ENCODE results near the gene FAM53B.
A peak's percentile ranks its signal among the peaks of the same experiment; 100 is the strongest.
"Not testable (repeated sequence)": the region's sequence is repeated elsewhere in the genome, so short reads cannot be mapped to it uniquely, and the experiment has no call there.

Gene FAM53B, protein sequence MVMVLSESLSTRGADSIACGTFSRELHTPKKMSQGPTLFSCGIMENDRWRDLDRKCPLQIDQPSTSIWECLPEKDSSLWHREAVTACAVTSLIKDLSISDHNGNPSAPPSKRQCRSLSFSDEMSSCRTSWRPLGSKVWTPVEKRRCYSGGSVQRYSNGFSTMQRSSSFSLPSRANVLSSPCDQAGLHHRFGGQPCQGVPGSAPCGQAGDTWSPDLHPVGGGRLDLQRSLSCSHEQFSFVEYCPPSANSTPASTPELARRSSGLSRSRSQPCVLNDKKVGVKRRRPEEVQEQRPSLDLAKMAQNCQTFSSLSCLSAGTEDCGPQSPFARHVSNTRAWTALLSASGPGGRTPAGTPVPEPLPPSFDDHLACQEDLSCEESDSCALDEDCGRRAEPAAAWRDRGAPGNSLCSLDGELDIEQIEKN

GRCh38 chr10:124744102-124745050 lies at the start of gene FAM53B:
TSS of gene FAM53B (minus strand) at chr10:124744378. CDS start at chr10:124706713, 37,665 bp downstream.
- DNase-seq, result peak; percentile 78

DNA sequence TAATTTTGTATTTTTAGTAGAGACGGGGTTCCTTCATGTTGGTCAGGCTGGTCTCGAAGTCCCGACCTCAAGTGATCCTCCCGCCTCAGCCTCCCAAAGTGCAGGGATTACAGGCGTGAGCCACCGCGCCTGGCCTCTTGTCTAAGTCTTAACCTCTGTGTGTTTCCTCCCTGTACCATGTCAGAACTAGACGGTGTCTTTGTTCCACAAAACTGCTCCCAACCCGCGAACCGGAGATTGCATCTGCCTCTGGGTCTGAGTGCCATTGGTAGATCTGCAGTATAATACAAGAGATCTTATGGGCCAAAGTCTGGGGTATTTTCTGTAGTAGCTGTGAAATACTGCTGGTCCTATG lies 48.8 kb upstream of the FAM53B start:
- no peak for DNase-seq

GRCh38 chr10:124791547-124792348 lies 47.6 kb upstream of the FAM53B start, which contains the start of gene EEF1AKMT2:
TSS of gene EEF1AKMT2 (minus strand) at chr10:124791887. CDS start at chr10:124791833, 54 bp downstream.
- DNase-seq, result peak; percentile 73

GRCh38 chr10:124782900-124783299 lies 38.7 kb upstream of the FAM53B start:
- not testable (repeated sequence) for DNase-seq

- no peak for DNase-seq
Observed at GRCh38 chr10:124768791-124769190, 24.6 kb upstream of the FAM53B start.

GRCh38 chr10:124765256-124765655 lies 21.1 kb upstream of the FAM53B start:
- no peak for DNase-seq

GRCh38 chr10:124763267-124763666 lies 19.1 kb upstream of the FAM53B start:
- no peak for DNase-seq

DNA sequence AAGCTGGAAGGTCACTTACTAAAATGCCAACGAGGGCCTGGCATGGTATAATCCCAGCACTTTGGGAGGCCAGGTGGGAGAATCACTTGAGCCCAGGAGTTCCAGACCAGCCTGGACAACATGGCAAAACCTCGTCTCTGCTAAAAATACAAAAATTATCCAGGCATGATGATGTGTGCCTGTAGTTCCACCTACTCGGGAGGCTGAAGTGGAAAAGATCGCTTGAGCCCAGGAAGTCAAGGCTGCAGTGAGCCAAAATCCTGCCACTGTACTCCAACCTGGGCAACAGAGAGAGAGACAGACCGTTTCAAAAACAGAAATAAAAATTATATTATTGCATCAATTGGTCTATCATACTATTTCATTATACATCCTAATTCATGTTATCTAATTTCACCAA lies 18.1 kb upstream of the FAM53B start:
- DNase-seq, result no peak

DNA sequence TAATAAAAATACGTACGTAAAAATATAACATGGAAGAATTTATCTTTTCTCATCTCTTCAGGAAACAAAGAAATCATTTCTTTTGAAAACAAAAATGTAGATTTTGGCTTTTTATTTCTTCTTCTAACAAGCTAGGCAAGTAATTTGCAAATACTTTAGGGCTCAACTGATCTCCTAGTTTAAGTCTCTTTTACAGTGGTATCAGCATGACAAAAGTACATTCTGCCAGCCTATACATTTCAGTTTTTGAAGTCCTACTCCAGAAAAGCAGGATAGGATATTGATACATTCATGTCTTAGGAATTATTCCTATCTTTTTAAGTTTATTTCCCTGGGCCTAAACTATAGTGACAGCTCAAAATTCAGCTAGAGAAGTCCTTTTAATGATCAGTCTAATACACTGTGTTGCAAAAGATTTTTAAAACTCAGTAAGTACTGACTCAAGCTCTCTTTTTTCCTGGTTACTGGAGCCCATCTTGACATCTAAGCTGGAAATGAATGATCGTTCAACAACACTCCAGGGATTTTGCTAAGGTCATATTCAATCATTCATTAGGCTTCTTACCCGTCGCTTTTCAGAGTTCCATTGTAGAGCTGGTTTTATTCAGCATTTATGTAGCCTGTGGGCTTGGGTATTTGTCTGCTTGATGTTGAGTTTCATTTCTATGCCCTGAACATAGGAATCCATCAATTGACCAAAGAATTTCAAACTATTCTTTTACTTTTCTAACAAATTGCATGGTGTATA lies 12.2 kb upstream of the FAM53B start:
- DNase-seq, result no peak

GRCh38 chr10:124755581-124755980 lies 11.4 kb upstream of the FAM53B start:
- DNase-seq, result no peak

DNA sequence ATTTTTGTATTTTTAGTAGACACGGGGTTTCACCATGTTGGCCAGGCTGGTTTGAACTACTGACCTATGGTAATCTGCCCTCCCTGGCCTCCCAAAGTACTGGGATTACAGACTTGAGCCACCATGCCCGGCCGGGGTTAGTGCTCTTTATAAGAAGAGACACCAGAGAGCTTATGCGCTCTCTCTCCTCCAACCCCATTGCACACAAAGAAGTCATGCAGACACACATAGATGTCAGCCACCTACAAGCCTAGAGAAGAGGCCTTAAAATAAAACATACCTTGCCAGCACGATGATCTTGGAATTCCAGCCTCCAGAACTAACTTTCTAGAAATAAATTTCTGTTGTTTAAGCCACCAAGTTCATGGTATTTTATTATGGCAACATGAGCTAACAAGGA lies 10.0 kb upstream of the FAM53B start:
- DNase-seq, result no peak

DNA sequence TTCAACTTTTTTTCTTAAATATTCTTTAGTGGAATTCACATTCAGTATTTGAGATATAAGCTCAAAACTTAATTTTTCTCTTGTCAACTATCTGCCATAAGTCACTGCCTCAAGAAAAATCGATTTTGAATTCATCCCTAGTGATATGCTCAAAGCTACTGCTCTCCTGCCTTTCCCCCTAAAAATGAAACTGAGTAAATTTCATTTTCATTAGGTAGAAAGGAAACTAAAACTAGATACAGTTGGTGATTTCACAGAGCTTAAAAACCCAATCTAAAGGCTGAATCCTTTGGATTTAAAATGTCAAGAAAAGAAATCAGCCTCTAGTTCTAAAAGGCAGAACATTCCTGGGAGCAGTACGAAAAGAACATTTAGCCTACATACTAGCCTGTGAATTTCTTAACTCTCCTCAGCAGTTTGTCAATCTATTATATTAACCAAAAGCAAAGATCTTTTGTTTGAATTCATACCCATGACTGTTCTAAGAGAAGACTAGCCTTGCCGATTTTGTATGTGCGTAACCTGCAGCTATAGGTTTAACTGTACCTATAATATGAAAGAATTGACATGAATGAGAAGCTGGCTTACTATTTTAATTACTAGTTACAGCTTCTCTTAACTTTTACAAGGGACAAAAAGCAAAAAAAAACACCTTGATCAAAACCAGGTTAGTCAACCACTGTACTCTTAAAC lies 4.9 kb upstream of the FAM53B start:
- DNase-seq, result no peak

DNA sequence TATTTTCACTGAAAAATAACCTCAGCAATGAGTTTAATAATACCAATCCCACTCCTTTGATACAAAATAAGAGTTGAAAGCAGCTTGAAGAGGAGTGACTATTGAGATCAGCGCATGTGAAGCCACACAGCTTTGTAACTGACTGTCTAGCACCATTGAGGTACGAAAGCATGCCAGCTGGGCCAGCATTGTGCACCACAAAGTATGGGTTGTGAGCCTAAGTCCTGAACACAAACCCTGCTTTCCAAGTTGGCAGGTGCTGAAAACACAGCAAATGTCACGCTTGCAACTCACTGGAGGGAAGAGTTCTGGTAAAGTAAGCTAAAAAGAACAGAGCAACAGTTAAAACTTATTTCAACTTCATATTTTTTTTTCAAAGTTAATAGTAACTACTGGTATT lies 4.0 kb upstream of the FAM53B start:
- no peak for DNase-seq

DNA sequence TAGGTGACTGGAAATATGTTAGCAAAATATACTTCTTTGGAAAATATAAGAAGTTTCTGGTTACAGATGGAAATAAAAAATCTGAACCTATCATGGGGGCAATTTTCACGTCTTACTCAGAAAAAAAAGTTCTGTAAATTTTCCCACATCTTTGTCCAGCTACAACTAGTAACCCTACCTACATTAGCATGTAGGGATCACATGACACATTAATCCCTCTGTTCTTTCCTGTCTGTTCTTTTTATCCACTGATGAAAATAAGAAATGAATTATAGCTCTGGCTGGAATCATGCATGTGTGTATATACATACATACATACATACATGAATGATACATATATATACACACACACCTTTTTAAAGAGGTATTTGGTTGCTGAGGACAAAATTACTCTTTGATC lies 3.6 kb upstream of the FAM53B start:
- DNase-seq, result no peak

- DNase-seq, result no peak
Observed at GRCh38 chr10:124746992-124747391, 2.8 kb upstream of the FAM53B start.

GRCh38 chr10:124746447-124746846 lies 2.3 kb upstream of the FAM53B start:
- not testable (repeated sequence) for DNase-seq

DNA sequence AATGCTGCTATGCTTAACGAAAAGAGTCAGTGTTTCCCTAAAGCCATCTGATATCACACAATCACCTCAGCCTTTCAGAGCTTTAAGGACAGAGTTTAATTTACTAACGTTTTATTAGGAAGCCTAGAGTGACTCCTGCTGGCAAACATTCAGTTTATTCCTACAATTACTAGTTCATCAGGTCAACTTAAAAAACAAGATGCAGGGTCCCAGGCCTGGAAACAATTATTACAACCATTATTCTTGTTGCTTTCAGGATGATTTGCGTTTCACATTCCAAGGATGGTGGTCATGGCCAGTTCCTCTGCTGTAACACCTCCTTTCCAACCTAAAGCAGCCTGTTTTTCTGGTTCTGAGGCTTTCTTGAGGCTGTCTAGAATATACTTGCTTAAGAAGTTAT lies 1.5 kb upstream of the FAM53B start:
- peak; percentile 30 for DNase-seq

DNA sequence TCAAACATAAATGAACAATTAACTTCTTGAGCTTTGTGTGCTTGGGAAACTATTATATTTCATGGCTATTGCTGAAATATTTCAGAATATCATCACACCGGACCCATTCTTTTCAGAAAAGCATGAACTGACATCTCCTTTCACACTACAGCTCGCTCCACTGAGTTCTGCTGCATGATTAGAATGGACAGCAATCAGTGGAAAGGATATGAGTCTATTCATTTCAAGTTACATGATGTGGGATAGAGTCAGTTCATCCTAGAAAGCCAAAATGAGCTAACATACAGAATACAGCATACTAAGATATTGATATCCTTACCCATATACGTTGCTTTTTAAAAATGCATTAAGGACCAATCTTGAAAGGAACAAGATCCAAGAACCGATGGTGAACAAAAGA lies 1.1 kb upstream of the FAM53B start:
- DNase-seq, result no peak

- no peak for DNase-seq
Observed at GRCh38 chr10:124743191-124744101, 732 bp downstream of the FAM53B start.
